ENCODE data around the gene RIPPLY3.

- TF ChIP-seq CTCF (conservative IDR thresholded peaks at IDR 0.05) (no peak), ZFX (IDR thresholded peaks at IDR 0.05) (no peak)
Observed at GRCh38 chr21:36964398-36964797, 42.1 kb upstream of the RIPPLY3 start.

Measured in C4-2B (cell line).